ENCODE data around the gene EFCAB13. TPM values are rescaled to one million over a fixed set of nuclear protein-coding genes. Genes with fewer than 3 reads are reported as not detected.
A peak's percentile ranks its signal among the peaks of the same experiment; 100 is the strongest.

The EFCAB13 gene
- total and polyA plus RNA-seq, 12 donors, result 1.1 to 7.5 (median 3.4) TPM

GRCh38 chr17:47311420-47311819, 12.3 kb upstream of the EFCAB13 start:
- Histone ChIP-seq H3K4me3 (no peak overlapping the region), H3K36me3 (replicated peaks in 1 of 2) (no peaks in the 10 kb centered on the region), H3K27ac (no peak overlapping the region), H3K27me3 (no peaks in the 10 kb centered on the region), H3K4me1 (replicated peaks in 1 of 2) (peaks cover 0 to 18% of the 10 kb centered on the region in 2 donors), H3K9me3 (replicated peaks in 1 of 3) (no peaks in the 10 kb centered on the region)
- intact Hi-C loops (cut with DNase I), result loop anchor here in 1 of 2 donors (10.0 kb wide), 1 partner anchor 367 kb away; no protein-coding TSS in a partner anchor
- no peak for DNase-seq
- TF ChIP-seq CTCF (IDR thresholded peaks at IDR 0.05), result no peak
- TF ChIP-seq POLR2A (IDR thresholded peaks at IDR 0.05), result no peak

- Histone ChIP-seq H3K36me3 (replicated peaks in 1 of 2) (no peaks in the 10 kb centered on the region), H3K27ac (no peak overlapping the region), H3K9me3 (replicated peaks in 1 of 3) (no peaks in the 10 kb centered on the region), H3K4me1 (replicated peaks in 1 of 2) (peaks cover 0 to 18% of the 10 kb centered on the region in 2 donors), H3K27me3 (no peaks in the 10 kb centered on the region), H3K4me3 (no peak overlapping the region)
- peak in 4 of 7 donors; percentile 35 to 51 (median 40) for DNase-seq
- WGBS, 4 donors, result 14 to 24% (median 21%) methylated on average over 7 of the region's 7 CpGs
- no peak for TF ChIP-seq POLR2A (IDR thresholded peaks at IDR 0.05)
- TF ChIP-seq CTCF (IDR thresholded peaks at IDR 0.05), result peak; percentile 55 to 92 (median 86)
- intact Hi-C loops (cut with DNase I), result loop anchor here (2.0 to 10.0 kb wide), 3 partner anchors 83 to 371 kb away; no protein-coding TSS in a partner anchor
Measured at GRCh38 chr17:47315451-47316266, 8.1 kb upstream of the EFCAB13 start.

GRCh38 chr17:47316311-47316710, 7.4 kb upstream of the EFCAB13 start:
- no peaks in the 10 kb centered on the region for H3K9me3 ChIP-seq (replicated peaks in 1 of 3)
- H3K4me1 ChIP-seq (replicated peaks in 1 of 2), result peaks cover 0 to 18% of the 10 kb centered on the region in 2 donors
- no peaks in the 10 kb centered on the region for H3K27me3 ChIP-seq
- intact Hi-C loops (cut with DNase I), result loop anchor here (5.0 to 10.0 kb wide), 2 partner anchors 84 to 372 kb away; no protein-coding TSS in a partner anchor
- H3K27ac ChIP-seq, result no peak overlapping the region
- WGBS, 4 donors, result 28 to 38% (median 34%) methylated on average over 3 of the region's 3 CpGs
- peak in 1 of 7 donors; percentile 31 for DNase-seq
- no peak for TF ChIP-seq POLR2A (IDR thresholded peaks at IDR 0.05)
- no peak for TF ChIP-seq CTCF (IDR thresholded peaks at IDR 0.05)
- no peaks in the 10 kb centered on the region for H3K36me3 ChIP-seq (replicated peaks in 1 of 2)
- H3K4me3 ChIP-seq, result no peak overlapping the region

DNA sequence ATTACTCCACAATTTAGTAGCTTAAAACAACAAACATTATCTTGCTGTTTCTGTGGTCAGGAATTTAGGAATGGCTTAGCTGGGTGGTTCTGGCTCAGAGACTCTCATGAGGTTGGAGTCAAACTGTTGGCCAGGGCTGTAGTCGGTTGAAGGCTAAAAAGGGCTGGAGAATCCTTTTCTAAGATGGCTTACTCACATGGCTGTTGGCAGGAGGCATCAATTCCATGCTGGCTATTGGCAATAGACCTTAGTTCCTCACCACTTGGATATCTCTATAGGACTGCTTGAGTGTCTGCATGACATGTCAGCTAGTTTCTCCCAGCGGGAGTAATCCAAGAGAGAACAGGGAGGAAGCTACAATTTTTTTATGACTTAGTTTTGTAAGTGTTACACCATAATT, 6.6 kb upstream of the EFCAB13 start:
- Histone ChIP-seq H3K27ac (no peak overlapping the region), H3K27me3 (no peaks in the 10 kb centered on the region), H3K36me3 (replicated peaks in 1 of 2) (no peaks in the 10 kb centered on the region), H3K4me1 (replicated peaks in 1 of 2) (peaks cover 0 to 18% of the 10 kb centered on the region in 2 donors), H3K9me3 (replicated peaks in 1 of 3) (no peaks in the 10 kb centered on the region), H3K4me3 (no peak overlapping the region)
- intact Hi-C loops (cut with DNase I), result loop anchor here (5.0 to 10.0 kb wide), 2 partner anchors 85 to 372 kb away; no protein-coding TSS in a partner anchor
- 60 to 79% (median 69%) methylated on average over 2 of the region's 2 CpGs for WGBS, 4 donors
- DNase-seq, result no peak
- TF ChIP-seq POLR2A (IDR thresholded peaks at IDR 0.05), result no peak
- no peak for TF ChIP-seq CTCF (IDR thresholded peaks at IDR 0.05)

All from adrenal gland (tissue), 12 donors.